HG03520 (cell line): ENCODE data around the gene ETNK2.

Experiments
- ATAC-seq: cut with Tn5 transposase; IDR thresholded peaks from one replicate; pipeline ENCODE4 v1.9.1; 2021; ENCODE audit warnings: mild to moderate bottlenecking, moderate library complexity; ENCODE audit not compliant: unreplicated experiment

The ETNK2 gene

GRCh38 chr1:204149635-204150565 is 1.9 kb downstream of the ETNK2 start:
- no peak for ATAC-seq

GRCh38 chr1:204149107-204149506 is 2.7 kb downstream of the ETNK2 start:
- no peak for ATAC-seq

GRCh38 chr1:204147406-204148383 is 4.1 kb downstream of the ETNK2 start:
- ATAC-seq, result no peak

- ATAC-seq, result no peak
Observed at GRCh38 chr1:204146965-204147364, 4.9 kb downstream of the ETNK2 start.

GRCh38 chr1:204146309-204146708 is 5.5 kb downstream of the ETNK2 start:
- ATAC-seq, result no peak

- ATAC-seq, result no peak
Observed at GRCh38 chr1:204145033-204145504, 6.8 kb downstream of the ETNK2 start.

- no peak for ATAC-seq
Observed at GRCh38 chr1:204143276-204144041, 8.4 kb downstream of the ETNK2 start.

GRCh38 chr1:204142032-204142974 is 9.5 kb downstream of the ETNK2 start:
- no peak for ATAC-seq

GRCh38 chr1:204141131-204141530 is 10.7 kb downstream of the ETNK2 start:
- no peak for ATAC-seq

- no peak for ATAC-seq
Observed at GRCh38 chr1:204139952-204140351, 11.9 kb downstream of the ETNK2 start.

- no peak for ATAC-seq
Observed at GRCh38 chr1:204139088-204139487, 12.8 kb downstream of the ETNK2 start.

- no peak for ATAC-seq
Observed at GRCh38 chr1:204136814-204137213, 15.0 kb downstream of the ETNK2 start.

GRCh38 chr1:204134103-204134502 is 17.7 kb downstream of the ETNK2 start:
- ATAC-seq, result no peak

GRCh38 chr1:204132718-204133117 is 19.1 kb downstream of the ETNK2 start:
- ATAC-seq, result no peak

- ATAC-seq, result no peak
Observed at GRCh38 chr1:204131978-204132377, 19.9 kb downstream of the ETNK2 start.

GRCh38 chr1:204130981-204131892 is 20.6 kb downstream of the ETNK2 start:
- ATAC-seq, result no peak

GRCh38 chr1:204130178-204130577 is 21.7 kb downstream of the ETNK2 start:
- ATAC-seq, result no peak
